HG03108 (cell line): Measurements from ENCODE around the gene CYCS.
A peak's percentile ranks its signal among the peaks of the same experiment; 100 is the strongest.
"Not testable (repeated sequence)": the region's sequence is repeated elsewhere in the genome, so short reads cannot be mapped to it uniquely, and the experiment has no call there.

Experiments
- ATAC-seq: cut with Tn5 transposase; IDR thresholded peaks from one replicate; pipeline ENCODE4 v1.9.1; 2021; ENCODE audit warnings: moderate library complexity; ENCODE audit not compliant: unreplicated experiment

Gene CYCS

DNA sequence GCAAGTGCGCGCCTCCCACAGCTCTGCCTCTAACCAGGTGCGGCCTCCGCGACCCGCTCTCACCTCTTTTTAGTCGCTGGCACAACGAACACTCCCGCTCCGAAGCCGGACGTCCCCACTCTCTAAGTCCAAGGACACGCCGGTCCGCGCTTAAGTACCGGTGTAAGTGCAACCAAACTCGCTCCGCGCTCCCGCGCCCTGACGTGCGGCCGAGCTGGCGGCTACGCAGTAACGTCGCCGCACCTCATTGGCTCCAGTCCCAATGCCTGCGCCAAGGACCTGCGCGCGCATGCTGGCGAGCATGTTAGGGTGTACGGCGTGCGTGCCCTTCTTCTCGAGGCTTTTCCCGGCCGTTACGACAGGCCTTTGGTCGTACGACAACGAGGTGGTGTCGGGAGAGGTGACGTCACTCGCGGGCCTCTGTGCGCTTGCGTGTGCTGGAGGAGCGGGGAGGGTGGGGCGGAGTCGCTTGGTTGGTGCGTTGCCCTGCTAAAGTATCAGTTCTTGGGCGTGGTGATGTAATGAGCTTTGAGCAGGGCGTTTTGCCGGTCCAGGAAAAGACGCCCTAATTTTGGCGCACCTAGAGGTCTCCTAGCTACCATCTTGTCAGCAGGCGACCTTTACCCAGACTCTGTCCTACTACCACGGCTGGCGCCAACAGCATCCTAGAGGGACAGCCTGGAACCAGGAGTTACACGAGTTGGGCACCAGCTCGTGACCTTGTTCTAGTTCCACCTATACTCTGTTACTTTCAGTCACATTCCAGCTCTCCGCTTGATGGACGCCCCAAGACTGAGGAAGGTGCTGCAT lies at the start of gene CYCS:
CYCS (minus strand) TSS at position 124 of the 810 bp plus-strand sequence. CDS start 1,141 bp downstream, outside the sequence.
- peak; percentile 94 for ATAC-seq

DNA sequence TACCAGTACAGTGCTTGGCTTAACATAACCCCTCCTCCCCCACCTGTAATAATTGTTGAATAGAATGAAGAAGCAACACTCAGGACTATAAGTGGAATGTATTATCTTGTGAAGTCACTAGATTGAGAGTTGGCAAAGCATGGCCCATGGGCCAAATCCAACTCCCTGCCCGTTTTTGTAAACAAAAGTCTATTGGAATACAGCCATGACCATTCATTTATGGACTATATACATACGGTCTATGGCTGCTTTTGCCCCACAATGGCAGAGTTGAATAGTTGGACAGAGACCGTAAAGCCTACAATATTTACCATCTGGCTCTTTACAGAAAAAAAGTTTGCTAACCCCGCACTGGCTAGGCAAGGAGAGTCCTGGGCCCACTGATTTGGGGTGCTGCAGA lies 48.1 kb upstream of the CYCS start:
- ATAC-seq: no peak

DNA sequence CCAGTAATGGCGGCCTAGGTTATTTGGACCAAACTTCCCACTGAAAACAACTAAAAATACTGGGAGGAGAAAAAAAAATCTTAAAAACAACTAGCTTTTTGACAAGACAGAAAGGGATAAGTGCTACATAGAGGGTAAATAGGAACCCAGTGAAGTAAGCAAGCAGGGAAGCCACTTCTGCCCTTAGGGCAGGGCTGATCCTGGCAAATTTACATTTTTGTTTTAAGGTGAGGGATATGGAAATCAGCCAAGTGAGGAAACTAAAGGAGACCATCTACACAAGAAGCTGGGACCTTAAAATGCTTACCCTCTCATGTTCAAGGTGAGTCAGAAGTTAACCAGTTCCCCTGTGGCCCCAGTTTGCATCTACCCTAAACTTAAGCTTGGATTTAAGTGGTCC lies 46.5 kb upstream of the CYCS start:
- no peak for ATAC-seq

DNA sequence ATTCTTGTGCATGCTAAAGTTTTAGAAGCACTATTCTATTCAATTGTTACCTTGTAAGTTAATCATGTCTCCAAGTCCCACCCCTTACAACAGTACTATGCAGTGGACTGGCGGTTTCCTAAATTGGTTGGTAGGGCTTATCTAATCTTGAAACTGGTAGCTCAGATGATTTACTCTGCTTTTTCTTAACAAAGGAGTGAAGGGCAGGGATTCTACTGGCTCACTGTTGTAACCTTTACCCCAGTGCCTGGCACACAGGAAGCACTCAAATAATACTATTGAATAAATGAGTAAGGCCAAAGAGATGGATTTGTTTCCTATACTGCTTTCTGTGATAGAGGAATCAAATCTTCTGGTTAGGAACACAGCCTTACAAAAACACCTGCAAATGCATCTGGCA lies 46.0 kb upstream of the CYCS start:
- ATAC-seq: no peak

DNA sequence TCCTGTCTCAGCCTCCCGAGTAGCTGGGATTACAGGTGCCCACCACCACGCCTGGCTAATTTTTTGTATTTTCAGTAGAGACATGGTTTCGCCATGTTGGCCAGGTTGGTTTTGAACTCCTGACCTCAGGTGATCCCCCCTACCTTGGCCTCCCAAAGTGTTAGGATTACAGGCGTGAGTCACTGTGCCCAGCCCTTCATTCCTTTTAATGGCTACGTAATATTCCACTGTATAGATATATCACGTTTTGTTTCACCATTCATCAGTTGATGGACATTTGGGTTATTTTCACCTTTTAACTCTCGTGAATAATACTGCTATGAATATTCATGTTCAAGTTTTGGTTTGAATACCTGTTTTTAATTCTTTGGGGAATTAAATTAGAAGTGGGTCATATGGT lies 44.6 kb upstream of the CYCS start:
- ATAC-seq: no peak

DNA sequence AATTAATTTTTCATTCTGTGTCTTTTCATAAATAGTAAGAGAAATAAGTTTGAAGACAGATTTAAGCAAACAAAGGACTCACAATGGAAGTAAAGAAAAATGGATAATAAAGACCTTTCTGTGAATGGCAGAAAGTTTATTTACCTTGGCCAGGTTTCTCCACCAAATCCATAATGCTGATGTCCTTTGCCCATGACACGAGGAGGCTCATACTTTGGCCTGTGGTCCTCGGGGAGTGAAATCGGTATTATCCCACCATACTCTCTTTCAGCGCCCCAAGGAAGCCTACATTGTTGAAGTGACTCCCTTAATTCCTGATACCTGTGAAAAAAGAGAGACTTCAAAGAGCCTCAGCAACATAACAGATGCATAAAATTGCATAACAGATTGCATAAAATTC lies 43.1 kb upstream of the CYCS start:
- ATAC-seq: no peak

DNA sequence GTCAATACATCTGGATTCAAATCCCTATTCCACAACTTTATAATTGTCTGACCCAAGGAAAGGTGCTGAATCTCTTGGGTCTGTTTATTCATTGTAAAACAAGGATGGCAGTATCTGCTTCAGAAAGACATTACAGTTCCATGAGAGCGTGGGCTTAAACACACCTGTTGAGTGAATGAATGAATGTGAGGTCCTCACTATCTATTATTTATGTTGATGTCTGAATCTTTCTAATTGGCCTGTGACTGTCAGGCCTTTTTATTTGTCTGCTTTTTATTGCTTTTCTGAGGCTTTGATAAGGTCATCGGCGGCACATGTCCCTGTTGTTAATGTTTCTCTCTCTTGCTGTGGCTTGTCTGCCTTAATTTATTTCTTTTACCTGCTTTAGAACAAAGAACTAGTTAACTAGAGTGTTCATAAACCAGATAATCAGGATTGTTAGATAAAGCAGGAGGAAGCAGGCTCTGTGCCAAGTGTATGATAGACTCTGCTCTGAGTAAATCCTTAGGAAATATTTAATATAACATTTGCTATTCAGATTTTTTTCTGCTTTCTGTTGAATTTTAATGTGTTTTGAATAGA lies 42.3 kb upstream of the CYCS start:
- ATAC-seq: no peak

DNA sequence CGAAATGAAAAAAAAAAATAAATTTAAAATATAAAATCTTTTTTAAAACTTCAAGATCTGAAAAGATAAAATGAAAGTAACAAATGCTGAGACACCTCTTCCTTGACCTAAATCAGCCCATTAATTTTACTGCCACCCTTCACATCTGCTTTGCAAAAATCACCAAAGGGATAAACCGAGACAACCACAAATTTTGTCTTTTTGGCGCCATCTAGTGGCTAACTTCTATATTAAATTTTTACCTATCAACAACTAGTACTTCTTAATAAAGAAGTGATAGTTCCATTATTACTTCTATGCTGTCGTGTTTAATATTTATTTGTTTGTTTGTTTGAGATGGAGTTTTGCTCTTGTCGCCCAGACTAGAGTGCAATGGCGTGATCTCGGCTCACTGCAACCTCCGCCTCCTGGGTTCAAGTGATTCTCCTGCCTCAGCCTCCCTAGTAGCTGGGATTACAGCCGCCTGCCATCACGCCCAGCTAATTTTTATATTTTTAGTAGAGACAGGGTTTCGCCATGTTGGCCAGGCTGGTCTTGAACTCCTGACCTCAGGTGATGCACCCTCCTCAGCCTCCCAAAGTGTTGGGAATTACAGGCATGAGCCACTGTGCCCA lies 35.0 kb upstream of the CYCS start:
- not testable (repeated sequence) for ATAC-seq

DNA sequence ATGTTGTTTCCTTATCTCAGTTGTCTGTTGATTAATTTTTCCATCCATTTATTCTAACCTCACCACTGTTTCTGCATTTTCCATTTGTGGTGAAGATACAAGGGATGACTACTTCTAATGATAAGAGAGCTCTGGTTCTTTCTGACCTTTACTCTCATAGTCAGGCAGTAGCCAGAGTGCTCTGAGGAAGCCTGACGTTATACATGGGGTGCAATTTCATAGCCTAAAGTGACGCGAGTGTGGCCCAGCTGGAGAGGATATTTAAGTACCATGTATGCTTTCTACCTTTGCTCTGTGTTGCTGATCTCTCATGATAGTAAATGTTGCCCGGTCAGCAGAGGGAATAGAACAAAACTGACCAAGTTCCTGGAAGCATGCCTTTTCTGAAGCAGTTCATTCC lies 33.9 kb upstream of the CYCS start:
- no peak for ATAC-seq

DNA sequence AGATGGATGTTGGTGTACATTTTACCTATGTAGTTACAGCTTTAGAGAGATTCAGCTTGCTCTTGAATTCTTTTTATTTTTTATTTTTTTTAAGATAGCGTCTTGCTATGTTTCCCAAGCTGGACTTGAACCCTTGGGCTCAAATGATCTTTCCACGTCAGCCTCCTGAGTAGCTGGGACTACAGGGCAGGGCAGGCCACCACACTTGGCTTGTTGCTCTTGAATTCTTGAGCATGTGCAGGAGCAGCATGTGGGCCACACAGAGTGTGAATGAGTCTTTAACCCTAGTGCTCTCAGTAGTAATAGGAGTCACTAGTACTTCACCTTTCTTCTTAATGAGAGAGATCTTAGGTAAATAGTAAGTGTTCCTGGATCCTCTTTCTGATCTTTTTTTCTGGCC lies 26.7 kb upstream of the CYCS start:
- ATAC-seq: no peak

DNA sequence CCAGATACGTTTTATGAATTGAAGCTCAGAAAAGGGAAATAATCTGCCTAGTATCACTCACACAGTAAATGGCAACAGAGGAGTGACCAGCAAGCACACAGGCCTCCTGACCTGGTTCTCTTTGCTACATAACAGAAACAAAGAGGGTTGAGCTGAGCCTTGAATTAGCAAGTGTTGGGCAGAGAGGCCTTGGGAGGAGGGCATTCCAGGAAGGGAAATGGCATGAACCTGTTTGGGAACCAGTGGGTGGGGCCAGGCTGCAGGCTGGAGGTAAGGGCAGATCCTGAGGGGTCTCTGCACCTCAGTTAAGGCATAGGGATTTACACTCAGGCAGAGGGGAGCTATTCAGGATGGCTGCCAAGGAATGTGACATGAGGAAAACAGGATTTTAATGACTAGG lies 24.8 kb upstream of the CYCS start:
- no peak for ATAC-seq

DNA sequence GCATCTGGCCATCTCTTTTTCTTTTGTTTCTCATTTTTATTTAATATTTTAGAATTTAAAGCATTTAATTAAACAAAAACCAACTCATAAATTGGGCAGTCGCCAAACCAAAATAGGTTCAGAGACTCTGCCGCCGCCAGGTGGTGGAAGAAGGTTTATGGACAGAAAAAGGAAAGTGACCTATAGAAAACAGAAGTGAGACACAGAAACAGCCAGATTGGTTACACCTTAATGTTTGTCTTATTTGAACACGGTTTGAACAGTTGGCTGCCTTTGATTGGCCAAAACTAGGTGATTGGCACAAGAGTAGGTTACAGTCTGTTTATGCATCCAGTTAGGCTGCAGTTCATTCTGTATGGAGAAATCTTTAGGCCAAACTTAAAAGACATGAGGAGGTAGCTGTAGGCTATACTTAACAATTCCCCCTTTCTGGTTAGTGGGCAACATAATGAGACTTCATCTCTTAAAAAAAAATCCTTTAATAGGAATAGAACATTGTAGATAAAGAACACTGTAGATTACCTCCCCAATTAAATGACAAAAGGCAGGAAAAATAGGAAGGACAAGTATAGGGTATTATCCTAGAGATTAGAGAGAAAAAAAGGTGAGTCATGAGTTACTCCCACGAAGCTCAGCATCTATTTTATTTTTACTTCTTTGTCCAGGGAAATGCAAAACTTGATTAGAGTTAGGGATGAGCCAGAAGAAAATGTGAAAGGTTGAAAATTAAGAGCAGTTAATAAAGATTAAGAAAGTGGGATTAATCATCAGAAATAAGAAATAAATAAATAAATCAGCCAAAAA lies 23.9 kb upstream of the CYCS start:
- ATAC-seq: no peak

DNA sequence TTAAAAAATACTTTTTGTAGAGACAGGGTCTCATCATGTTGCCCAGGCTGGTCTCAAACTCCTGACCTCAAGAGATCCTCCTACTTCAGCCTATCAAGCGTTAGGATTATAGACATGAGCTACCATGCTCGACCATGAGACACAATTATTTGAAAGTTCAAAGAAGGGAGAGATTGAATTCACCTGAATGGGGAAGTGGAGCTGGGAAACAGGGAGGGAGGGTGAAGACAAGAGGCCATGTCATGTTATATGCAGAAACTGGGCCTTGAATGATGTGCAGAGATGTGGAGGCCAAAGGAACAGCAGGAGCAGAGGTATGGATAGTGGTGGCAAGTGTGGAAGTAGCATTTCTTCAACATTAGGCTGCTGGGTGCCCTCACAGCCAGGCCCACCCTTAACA lies 18.7 kb upstream of the CYCS start:
- no peak for ATAC-seq

DNA sequence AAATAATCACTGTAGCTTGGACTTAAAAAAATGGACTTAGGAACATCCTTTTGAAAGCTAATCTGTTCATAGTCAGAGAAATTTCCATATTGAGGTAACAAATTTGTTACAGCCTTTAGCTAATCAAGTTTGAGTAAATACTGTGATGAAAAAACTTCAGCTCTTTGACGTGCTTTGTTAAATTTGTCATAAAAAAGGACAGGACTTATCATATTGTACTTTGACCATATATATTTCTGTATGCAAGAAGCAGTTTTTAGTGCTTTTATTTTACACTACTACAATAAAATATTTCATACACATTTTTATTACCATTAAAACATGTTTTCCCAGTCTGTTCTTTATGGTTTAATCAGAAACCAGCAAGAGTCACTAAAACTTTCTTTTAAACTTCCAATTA lies 14.5 kb upstream of the CYCS start:
- ATAC-seq: no peak

DNA sequence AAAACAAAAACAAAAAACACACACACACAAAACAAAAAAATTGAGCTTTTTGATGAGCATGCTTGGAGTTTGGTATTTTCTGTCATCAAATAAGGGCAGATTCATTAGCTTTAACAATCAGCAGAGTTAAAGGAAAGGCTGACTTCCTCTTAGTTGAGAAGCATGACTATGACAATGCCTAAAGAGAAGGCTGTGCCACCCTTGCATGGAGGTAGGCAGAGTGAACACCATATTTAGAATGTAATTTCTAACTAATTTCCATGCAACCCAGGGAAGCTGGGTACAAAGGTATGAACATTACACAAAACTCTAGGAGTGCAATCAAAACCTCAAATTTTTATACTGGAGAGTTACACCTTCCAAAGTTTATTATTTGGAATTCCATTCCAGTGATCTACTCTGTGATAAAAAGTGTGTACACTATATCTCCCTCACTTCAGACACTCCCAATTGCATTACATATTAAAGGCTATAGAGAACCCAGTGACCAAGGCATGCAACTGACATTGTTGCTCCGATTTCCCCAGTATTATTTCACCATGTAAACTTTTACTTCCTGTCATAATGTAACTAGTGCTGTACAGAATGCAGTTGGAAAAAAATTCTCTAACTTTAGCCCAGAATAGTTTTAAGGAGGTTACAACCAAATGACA lies 9.4 kb upstream of the CYCS start:
- no peak for ATAC-seq

DNA sequence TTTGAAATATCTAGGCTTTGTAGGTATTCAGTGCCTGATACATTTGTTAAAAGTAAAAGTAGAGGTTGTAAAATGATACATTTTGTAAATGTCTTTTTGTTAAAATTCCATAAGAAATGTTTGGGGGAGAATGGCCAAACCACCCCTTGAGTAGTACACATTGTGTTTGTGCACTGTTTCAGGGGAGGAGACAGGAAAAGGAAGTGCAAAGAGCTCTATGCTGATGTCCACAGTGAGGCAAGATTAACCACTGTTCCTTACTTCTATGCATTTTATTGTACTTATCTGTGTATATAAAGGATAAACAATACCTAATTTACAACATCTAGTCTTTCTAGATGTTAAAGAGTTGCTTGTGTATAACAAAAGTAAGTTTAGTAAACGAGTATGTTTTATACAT lies 7.4 kb upstream of the CYCS start:
- no peak for ATAC-seq

DNA sequence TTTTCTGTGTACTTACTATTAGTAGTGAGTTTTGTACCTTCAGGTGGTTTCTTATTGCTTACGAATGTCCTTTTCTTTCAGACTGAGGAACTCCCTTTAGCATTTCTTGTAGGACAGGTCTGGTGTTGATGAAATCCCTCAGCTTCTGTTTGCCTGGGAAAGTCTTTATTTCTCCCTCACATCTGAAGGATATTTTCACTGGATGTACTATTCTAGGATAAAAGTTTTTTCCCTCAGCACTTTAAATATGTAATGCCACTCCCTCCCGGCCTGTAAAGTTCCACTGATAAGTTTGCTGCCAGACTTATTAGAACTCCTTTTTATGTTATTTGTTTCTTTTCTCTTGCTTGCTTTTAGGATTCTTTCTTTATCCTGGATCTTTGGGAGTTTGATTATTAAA lies 1.7 kb upstream of the CYCS start:
- no peak for ATAC-seq

DNA sequence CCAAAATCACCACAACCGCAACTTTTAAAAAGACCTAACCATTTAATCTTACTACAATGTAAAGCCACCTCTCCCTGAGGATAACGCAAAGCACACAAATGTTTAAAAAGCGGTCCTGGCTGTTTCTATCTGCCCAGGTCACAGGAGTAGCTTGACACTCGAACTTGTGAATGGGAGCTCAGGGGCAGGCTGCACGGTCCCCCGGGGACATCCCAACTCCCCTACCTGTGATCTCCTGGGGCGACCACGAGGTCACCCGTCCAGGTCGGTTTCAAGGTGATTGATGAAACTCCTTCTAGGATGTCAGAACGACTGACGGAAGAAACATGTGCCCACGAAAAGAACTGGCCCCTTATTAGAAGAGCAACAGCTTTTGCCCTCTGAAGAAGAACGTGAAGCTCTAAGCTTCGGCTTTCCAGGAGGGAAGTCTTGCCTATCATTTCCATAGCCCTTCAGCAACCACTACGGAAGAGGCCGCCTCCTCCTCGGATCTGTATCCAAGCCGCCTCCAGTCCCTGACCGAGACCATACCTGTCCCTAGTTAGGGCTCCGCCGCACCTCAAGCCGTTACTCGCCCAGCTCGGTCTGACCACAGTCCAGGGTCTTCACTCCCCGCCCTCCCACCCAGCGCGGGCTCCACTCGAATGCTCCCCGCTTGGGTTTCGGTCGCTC lies 459 bp downstream of the CYCS start:
- ATAC-seq: no peak

DNA sequence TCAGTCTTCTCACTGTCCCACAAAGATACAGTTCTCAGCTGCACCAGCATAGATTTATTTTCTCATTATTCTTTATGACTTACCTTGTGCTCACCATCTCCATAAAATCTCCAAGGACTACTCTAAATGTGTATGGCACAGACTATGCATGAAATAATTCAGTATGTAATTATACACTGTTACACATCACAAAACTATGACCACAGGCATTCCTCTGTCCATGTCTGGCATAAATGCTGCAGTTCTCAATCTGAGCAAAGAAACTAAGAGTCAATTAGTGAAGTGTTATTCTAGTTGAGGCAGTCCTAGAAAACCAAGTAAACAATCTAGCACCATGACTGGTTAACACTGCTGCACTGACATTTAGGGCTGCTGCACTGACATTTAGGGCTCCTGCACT lies 2.7 kb downstream of the CYCS start:
- ATAC-seq: no peak

DNA sequence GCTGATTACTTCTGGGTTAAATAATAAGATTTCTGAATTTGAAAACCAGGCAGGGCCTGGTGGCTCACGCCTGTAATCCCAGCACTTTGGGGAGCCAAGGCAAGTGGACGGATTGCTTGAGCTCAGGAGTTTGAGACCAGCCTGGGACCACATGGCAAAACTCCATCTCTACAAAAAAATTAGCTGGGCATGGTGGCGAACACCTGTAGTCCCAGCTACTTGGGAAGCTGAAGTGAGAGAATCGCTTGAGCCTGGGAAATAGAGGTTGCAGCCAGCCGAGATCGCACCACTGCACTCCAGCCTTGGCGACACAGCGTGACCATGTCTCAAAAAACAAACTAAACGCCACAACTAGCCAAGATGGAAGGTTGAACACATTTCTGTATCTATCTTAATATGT lies 3.5 kb downstream of the CYCS start:
- no peak for ATAC-seq

DNA sequence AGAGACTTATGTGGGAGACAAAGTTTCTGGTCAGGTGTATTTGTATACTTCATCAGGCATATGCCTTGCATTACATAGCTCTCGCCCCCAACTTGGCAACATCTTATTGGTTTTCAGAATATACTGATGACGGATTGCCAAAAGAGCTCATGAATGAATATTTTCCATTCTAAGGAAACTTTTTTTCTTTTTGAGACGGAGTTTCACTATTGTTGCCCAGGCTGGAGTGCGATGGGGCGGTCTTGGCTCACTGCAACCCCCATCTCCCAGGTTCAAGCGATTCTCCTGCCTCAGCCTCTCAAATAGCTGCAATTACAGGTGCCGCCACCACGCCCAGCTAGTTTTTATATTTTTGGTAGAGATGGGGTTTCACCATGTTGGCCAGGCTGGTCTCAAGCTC lies 6.0 kb downstream of the CYCS start:
- ATAC-seq: no peak
